HG03460 (cell line): ENCODE measurements around the gene ZNF460.

Experiments
- ATAC-seq: cut with Tn5 transposase; IDR thresholded peaks from one replicate; pipeline ENCODE4 v1.9.1; 2021; ENCODE audit not compliant: unreplicated experiment

ZNF460 gene

DNA sequence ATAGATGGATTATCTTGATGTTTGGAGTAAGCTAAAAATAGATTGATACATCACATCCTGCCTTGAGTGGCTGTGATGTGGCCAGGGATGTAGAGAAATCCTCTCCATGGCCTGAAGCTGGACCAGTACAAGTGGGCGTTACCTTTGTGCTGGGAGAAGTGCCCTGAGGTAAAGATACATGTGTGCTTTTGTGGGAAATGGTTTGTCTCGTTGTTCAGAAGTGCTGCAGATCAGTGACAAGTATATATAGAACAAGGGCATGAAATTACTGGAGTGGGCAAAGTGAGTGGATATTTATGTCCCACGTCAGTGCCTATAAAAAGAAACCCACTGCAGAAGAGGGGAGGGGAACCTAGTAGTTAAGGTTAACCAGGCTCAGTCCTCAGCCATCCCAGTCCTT lies 58.6 kb downstream of the ZNF460 start:
- ATAC-seq: no peak

DNA sequence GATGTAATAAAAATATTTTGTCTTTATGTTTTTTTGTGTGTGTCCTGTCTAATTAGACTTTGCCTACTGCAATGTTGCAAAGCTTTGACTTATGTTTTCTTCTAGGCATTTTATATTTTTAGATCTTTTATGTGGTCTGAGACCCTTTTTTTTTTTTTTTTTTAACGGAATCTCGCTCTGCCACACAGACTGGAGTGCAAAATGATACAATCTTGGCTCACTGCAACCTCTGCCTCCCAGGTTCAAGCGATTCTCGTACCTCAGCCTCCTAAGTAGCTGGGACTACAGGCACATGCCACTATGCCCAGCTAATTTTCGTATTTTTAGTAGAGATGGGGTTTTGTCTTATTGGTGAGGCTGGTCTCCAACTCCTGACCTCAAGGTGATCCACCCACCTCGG lies 62.3 kb downstream of the ZNF460 start:
- no peak for ATAC-seq
